M059J (cell line): ENCODE data around the gene CNN3. TPM values are rescaled to one million over a fixed set of nuclear protein-coding genes. Genes with fewer than 3 reads are reported as not detected.

Experiments used
- DNase-seq: peaks from one replicate; pipeline ENCODE4 v3.0.0-alpha.2; 2012; ENCODE audit warnings: low read depth
- total RNA-seq: library from RNA; depleted of rRNA; stranded (reverse); fragments of >200 nt; shearing (Covaris generic); gene quantifications from 2 replicates; pipeline ENCODE4 v1.2.3, GENCODE V29; 2014

CNN3 gene
- total RNA-seq, 1 experiment from 2014 or later = 364 TPM

DNA sequence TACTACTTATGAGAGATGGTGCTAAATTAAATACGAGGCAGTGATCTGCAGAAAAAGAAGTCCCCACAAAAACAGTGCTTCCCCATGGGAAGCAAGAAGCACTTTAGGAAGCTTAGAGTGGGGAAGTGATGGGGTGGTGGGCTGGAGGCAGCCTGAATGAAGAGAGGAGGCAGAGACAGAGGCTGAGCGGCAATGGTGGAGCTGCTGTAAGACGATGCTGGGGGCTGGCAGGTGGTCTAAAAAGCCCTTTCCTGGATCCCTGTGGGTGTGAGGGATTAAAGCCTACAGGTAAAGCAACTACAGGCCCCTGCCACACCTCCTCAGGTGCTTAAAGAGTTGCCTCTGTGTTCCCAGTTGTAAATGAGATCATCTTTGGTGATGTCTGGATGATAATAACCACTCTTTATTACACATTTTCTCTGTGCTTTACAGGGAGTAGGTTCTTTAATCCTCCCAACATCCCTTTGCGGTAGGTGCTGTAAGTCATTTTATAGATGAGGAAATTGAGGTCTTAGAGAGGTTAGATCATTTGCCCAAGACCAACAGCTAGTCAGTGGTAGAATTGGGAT, 39.2 kb downstream of the CNN3 start:
- no peak for DNase-seq

DNA sequence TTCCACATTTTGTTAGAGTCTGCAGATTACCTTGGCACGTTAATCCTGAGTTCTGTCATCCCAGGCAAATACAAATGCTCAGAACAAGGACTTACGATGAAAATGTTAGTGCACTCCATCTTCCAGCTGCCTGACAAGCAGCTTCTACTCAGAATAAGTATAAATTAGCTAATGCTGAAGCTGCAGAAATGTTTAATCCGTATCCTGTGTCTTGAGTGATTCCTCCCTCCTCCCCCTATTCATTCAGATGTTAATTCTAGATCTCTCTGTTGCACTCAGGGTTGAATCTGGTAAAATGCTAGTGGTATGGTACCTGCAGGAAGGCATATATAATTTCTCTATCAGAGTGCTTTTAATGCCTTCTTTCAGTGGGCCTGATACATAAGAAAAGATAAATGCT, 39.8 kb downstream of the CNN3 start:
- no peak for DNase-seq

GRCh38 chr1:94886361-94886760, 40.5 kb downstream of the CNN3 start:
- DNase-seq = no peak

GRCh38 chr1:94884507-94884906, 42.4 kb downstream of the CNN3 start:
- no peak for DNase-seq

DNA sequence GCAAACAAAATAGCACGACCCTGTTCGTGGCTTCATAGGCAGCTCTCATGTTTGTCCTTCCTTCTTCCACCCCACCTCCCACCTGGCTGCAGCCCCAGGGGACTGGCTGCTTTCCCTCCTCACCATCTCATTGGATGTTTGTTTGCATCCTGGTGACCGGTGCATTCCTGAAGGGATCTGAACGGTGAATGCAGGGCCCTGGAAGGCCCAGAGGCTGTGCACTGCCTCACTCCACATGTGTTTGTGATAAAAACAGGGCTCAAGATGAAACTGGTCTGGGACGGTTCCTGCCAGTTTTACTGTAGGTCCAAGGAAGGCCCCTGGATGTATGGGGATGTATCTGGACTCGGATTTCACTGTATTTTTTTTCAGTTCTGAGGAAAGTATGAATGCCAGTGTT, 42.8 kb downstream of the CNN3 start:
- peak; percentile 87 for DNase-seq

- peak; percentile 66 for DNase-seq
Measured at GRCh38 chr1:94883691-94884090, 43.2 kb downstream of the CNN3 start.

- no peak for DNase-seq
Measured at GRCh38 chr1:94878329-94878728, 48.6 kb downstream of the CNN3 start.

DNA sequence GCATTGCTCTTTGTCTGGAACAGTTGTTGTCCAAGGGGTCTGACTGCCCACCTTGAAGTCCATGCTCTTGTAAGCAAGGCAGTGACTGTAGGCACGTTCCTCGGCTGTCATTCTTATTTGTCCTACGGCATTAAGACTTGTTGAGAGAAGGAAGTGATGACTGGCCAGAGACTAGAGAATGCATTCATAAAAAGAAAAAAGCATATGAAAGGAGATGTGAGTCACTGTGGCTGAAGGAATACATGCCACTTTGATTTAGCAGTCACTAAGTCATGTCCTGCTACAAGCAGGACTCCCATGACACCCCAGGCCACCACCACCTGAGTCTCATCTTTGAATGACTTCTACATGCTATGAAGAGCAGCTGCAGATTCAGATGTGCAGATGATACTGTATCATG, 50.5 kb downstream of the CNN3 start:
- DNase-seq = peak; percentile 81

DNA sequence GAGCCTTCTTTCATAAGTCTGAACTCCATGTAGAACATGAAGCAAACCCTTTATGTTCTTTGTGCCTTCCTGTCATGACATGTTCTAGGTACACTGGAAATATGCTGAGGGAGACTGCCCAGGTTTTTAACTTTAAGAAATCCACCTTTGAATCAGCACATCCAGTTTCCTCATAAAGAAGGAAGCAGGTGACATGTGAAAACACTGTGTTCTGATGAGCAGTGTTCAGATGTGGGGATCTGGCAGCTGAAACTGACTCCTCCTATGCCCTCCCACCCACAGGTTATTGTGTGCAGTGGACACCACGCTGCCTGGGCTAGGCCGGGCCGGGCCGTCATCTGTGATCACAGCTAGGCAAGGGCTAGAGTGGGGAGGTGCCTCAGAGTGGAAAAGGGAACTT, 51.1 kb downstream of the CNN3 start:
- DNase-seq = no peak

DNA sequence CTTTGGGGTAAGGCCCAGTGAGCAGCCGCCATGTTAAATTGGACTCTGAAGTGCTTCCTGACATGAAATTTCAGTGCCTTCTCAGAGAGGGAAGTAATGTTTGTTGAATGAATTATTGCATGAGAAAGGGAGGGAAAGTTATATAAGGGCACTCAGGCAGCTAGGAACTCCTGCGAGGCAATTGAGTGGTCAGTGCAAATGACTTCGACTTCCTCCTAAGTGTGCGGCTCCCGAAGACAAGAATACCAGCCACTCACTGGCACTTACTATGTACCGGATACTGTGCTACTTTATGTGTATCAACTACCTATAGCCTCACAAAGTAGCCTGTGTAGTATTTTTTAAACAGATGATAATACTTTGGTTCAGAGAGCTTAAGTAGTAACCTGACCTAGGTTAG, 52.5 kb downstream of the CNN3 start:
- DNase-seq = no peak

- DNase-seq = no peak
Measured at GRCh38 chr1:94873520-94874351, 53.2 kb downstream of the CNN3 start.

GRCh38 chr1:94872771-94873495, 54.0 kb downstream of the CNN3 start:
- peak; percentile 30 for DNase-seq

GRCh38 chr1:94871031-94871430, 55.9 kb downstream of the CNN3 start:
- DNase-seq = peak; percentile 78

GRCh38 chr1:94866164-94866807, 60.6 kb downstream of the CNN3 start:
- DNase-seq = peak; percentile 81

- DNase-seq = peak; percentile 86
Measured at GRCh38 chr1:94865360-94865759, 61.5 kb downstream of the CNN3 start.

- peak; percentile 78 for DNase-seq
Measured at GRCh38 chr1:94864821-94865220, 62.1 kb downstream of the CNN3 start.

DNA sequence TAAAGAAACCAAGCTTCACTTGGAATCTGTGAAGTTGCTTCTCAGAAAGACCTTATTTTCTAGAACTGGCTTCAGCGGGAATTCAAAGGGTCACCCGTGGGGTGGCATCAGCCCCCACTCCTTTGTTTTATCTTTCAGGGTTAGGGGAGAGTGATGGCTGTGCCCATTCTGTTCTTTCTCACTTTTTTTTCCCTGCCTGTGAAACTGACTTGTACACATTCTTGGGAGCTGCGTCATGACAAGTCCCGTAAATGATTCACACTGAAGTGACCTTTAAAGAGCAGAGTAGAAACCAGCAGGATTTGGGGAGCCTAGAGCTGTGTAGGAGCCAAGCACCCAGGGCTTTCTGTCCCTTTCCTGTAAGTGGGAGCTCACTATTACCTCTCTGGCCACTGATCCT, 63.0 kb downstream of the CNN3 start:
- DNase-seq = peak; percentile 97

DNA sequence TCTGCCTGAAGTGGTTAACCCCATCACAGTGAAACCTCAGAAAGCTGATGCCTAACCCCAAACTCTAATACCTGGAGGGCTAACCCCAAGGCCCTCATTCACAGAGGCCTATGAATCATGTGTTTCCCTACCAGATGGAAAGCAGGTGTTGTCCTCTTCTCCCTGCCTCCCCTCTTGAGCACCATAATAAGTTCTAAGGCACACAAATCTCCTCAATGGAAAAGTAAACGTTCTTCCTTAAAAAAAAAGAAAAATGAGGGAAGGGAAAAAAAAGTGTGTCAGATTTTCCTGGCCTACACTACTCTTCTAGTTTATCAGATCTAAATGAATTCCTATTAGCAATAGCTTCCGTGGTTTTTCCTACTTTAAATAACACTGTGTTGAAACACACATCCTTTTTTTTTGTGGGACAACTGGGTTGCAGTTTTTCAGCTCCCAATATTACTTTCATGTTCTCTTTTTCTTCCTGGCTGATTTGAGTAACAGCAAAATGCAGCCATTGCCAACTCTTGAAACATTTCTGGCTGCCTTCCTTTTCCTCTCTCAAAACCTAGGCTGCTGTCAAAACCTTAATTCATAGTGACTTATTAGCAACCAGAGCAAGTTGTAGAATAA, 63.5 kb downstream of the CNN3 start:
- peak; percentile 70 for DNase-seq

DNA sequence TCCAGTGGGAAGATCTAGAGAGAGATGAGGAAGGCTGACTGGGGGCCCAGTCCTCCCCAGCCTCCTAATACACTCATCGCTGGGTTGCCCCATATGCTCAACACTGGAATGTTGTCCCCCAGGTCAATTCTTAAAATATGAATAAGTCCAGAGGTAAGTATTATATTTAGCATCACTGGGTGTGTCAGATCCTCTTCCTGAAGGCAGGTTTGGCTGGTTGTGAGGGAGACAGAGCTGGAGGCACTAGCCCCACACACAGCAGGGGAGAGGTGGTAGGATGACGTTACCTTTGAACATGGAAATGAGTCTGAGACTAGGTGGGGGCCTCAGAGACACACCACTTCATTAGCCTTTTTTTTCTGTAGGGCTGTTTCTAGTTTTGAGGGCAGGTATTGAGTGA, 64.2 kb downstream of the CNN3 start:
- no peak for DNase-seq

DNA sequence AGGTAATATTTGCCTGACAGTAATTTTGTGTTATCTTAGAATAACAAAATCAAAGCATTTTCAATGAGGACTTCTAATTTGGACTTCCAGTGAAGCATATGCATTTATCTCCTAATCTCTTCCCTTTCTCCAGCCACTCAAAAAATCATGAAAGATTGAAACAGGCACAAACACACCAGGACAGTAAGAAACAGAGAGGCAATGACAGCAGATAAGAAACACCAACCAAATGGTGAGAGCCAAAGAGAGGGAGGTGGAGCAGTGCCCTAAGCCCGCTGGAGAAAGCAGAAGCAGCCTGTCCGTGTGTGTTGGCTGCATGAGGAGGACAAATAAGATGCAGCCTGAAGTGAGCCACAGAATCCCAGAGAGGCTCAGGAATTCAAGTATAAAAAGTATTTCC, 67.7 kb downstream of the CNN3 start:
- DNase-seq = no peak

DNA sequence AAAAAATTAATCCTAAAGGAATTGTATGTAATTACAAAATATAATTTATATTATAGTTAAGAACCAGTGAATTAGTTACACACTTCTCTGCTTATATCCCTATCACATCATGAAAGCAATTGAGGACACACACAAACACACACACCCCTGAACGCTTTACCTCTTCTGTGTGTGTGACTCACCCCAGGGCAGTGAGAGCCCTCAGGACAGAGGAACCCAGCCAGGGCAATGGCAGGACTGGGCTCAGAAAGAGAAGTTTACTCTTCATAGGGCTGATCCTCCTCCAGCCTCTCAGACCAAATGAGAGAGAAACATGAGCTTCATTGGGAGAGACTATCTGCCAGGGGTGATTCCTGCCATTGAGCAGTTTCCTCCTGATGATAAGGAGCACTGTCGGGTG, 68.6 kb downstream of the CNN3 start:
- peak; percentile 91 for DNase-seq

DNA sequence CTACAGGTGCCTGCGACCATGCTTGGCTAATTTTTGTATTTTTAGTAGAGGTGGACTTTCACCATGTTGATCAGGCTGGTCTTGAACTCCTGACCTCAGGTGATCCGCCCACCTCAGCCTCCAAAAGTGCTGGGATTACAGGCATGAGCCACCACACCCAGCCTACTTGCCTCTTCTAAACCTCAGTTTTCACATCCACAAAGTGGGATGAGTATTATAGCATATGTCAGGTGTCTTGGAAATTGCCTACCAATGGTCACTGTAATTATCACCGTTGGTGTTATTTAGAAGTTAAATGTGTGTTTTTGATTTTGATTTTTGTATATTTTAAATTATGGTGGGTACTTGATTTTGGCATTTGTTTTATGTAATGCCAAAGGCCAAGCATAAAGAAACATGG, 70.0 kb downstream of the CNN3 start:
- no peak for DNase-seq
